Body of pancreas (tissue), 4 donors: Measurements from ENCODE around the gene WIPI1. TPM values are rescaled to one million over a fixed set of nuclear protein-coding genes. Genes with fewer than 3 reads are reported as not detected.

Source experiments
- ATAC-seq: fragments of 150-250 bp; one replicate; pipeline ENCODE4 v1.9.1; 2016
- DNase-seq, 4 donors: peaks; one replicate each; pipeline ENCODE4 v3.0.0-alpha.2; 2019
- H3K27ac ChIP-seq, 4 donors: fragments of 200-600 bp; sonication (generic); 1 replicate in 3 of 4; 2 replicates in 1 of 4; pipeline versions ENCODE4 v1.5.1 to v1.6.1; 2016 to 2019; ENCODE audit warnings: mild to moderate bottlenecking in 1 of 4, mixed read lengths in 1 of 4, moderate library complexity in 1 of 4
- H3K27me3 ChIP-seq, 2 donors: fragments of 200-600 bp; sonication (generic); one replicate each; pipeline ENCODE4 v1.6.0; 2016; ENCODE audit warnings: mild to moderate bottlenecking in 1 of 2
- H3K36me3 ChIP-seq, 2 donors: fragments of 200-600 bp; sonication (generic); replicated peaks in 1 of 2; 2 replicates each; pipeline ENCODE4 v1.5.1; 2016; ENCODE audit warnings: low read depth in 2 of 2; ENCODE audit not compliant: insufficient read depth in 1 of 2
- H3K4me1 ChIP-seq: fragments of 200-600 bp; sonication (generic); one replicate; pipeline ENCODE4 v1.6.0; 2016
- H3K4me3 ChIP-seq, 2 donors: fragments of 200-600 bp; sonication (generic); 1 replicate in 1 of 2; 2 replicates in 1 of 2; pipeline ENCODE4 v1.5.1; 2016 to 2019
- H3K9me3 ChIP-seq, 3 donors: fragments of 200-600 bp; sonication (generic); 1 replicate in 2 of 3; 2 replicates in 1 of 3; pipeline ENCODE4 v1.5.1; 2016
- CTCF ChIP-seq, 7 experiments: fragments of 450-650 bp in 4 of 7; fragments of 200-600 bp in 3 of 7; sonication (generic) in 3 of 7; IDR thresholded peaks; one replicate each; pipeline ENCODE4 v1.5.1; 2016 to 2019; ENCODE audit warnings: antibody characterized with exemption in 7 of 7
- POLR2A ChIP-seq, 3 donors: fragments of 450-650 bp; IDR thresholded peaks; one replicate each; pipeline ENCODE4 v1.6.1; 2016; ENCODE audit warnings: antibody characterized with exemption in 3 of 3, mild to moderate bottlenecking in 2 of 3
- WGBS, 2 donors: methylation state at CpG; one replicate each; pipeline ENCODE4 v1.1.5; 2017; 5-methylcytosine and 5-hydroxymethylcytosine counted together
- intact Hi-C: fragments of 100-400 bp; cut with DNase I; formaldehyde crosslinking; loops from one replicate; pipeline ENCODE4 v1.15.1; 2023
- total RNA-seq, 2 donors: library from RNA; depleted of rRNA; stranded (reverse); fragments of >200 nt; gene quantifications; one replicate each; pipeline ENCODE4 v1.1.0, GENCODE V29; 2016

The WIPI1 gene
- total RNA-seq, 2 donors from 2014 or later, result 20.5 to 22.4 TPM

GRCh38 chr17:68397108-68397536, 60.2 kb downstream of the WIPI1 start:
- intact Hi-C loops, result loop anchor here (10.0 kb wide), 1 partner anchor 132 kb away; no protein-coding TSS in a partner anchor
- DNase-seq, result no peak
- Histone ChIP-seq H3K36me3 (no peaks in the 10 kb centered on the region), H3K4me3 (no peak overlapping the region), H3K27ac (no peak overlapping the region), H3K4me1 (no peaks in the 10 kb centered on the region), H3K27me3 (no peaks in the 10 kb centered on the region), H3K9me3 (no peaks in the 10 kb centered on the region)
- 14 to 73% methylated on average over 1 to 7 of the region's 7 CpGs for WGBS, 2 donors
- ATAC-seq, result no peak
- TF ChIP-seq POLR2A (IDR thresholded peaks at IDR 0.05) (no peak), CTCF (IDR thresholded peaks at IDR 0.05) (no peak)

- Histone ChIP-seq H3K4me1 (no peaks in the 10 kb centered on the region), H3K36me3 (no peaks in the 10 kb centered on the region), H3K27me3 (no peaks in the 10 kb centered on the region), H3K4me3 (no peak overlapping the region), H3K9me3 (no peaks in the 10 kb centered on the region), H3K27ac (no peak overlapping the region)
- WGBS, 2 donors, result 79 to 83% methylated on average over 4 to 10 of the region's 10 CpGs
- TF ChIP-seq CTCF (IDR thresholded peaks at IDR 0.05) (no peak), POLR2A (IDR thresholded peaks at IDR 0.05) (no peak)
- no peak for ATAC-seq
- no peak for DNase-seq
- intact Hi-C loops, result loop anchor here (10.0 kb wide), 1 partner anchor 132 kb away; no protein-coding TSS in a partner anchor
These were observed 60.8 kb downstream of the WIPI1 start for GRCh38 chr17:68396226-68397107.

GRCh38 chr17:68394608-68395331, 62.5 kb downstream of the WIPI1 start:
- TF ChIP-seq CTCF (IDR thresholded peaks at IDR 0.05), result no peak
- no peak for TF ChIP-seq POLR2A (IDR thresholded peaks at IDR 0.05)
- WGBS, 2 donors, result 93 to 95% methylated on average over 11 to 12 of the region's 12 CpGs
- no peaks in the 10 kb centered on the region for H3K4me1 ChIP-seq
- no peaks in the 10 kb centered on the region for H3K36me3 ChIP-seq
- no peaks in the 10 kb centered on the region for H3K27me3 ChIP-seq
- H3K9me3 ChIP-seq, result no peaks in the 10 kb centered on the region
- intact Hi-C loops, result loop anchor here (10.0 kb wide), 1 partner anchor 130 kb away; no protein-coding TSS in a partner anchor
- DNase-seq, result no peak
- no peak for ATAC-seq
- no peak overlapping the region for H3K4me3 ChIP-seq
- no peak overlapping the region for H3K27ac ChIP-seq

GRCh38 chr17:68391561-68392268, 65.6 kb downstream of the WIPI1 start:
- H3K4me3 ChIP-seq, result no peak overlapping the region
- peaks cover 20% of the 10 kb centered on the region for H3K4me1 ChIP-seq
- no peak for TF ChIP-seq CTCF (IDR thresholded peaks at IDR 0.05)
- no peak for TF ChIP-seq POLR2A (IDR thresholded peaks at IDR 0.05)
- H3K27me3 ChIP-seq, result no peaks in the 10 kb centered on the region
- H3K9me3 ChIP-seq, result no peaks in the 10 kb centered on the region
- 70 to 93% methylated on average over 11 to 16 of the region's 16 CpGs for WGBS, 2 donors
- intact Hi-C loops, result loop anchor here (10.0 kb wide), 1 partner anchor 127 kb away; no protein-coding TSS in a partner anchor
- ATAC-seq (peak; percentile 39), DNase-seq (peak in 2 of 4 donors; percentile 26 to 40)
- no peak overlapping the region for H3K27ac ChIP-seq
- no peaks in the 10 kb centered on the region for H3K36me3 ChIP-seq
